Spleen (tissue), 7 donors: ENCODE measurements around the gene MLYCD.

Experiments
- CTCF ChIP-seq, 11 experiments: fragments of 200-600 bp in 7 of 11; fragments of 450-650 bp in 4 of 11; sonication (generic) in 4 of 11; IDR thresholded peaks in 8 of 11; conservative IDR thresholded peaks in 3 of 11; 1 replicate in 7 of 11; 2 replicates in 4 of 11; pipeline versions ENCODE4 v1.4.0 to v1.8.0; 2016 to 2021; ENCODE audit warnings: antibody characterized with exemption in 11 of 11, inconsistent platforms in 4 of 11, mild to moderate bottlenecking in 1 of 11
- POLR2A ChIP-seq, 3 donors: fragments of 450-650 bp; IDR thresholded peaks; one replicate each; pipeline ENCODE4 v1.5.1; 2017; ENCODE audit warnings: antibody characterized with exemption in 3 of 3, mild to moderate bottlenecking in 1 of 3
- donor health status: DM: no; HTN: no; CAD: no; lungs with moderate emphysema.
- donor health status: DM: no; HTN: no; CAD: no.
- donor health status: DM: no; HTN: no; CAD: no.

- TF ChIP-seq CTCF (IDR thresholded peaks at IDR 0.05 in 8 of 11, conservative IDR thresholded peaks at IDR 0.05 in 3 of 11) (peak in 1 of 11 experiments; percentile 10), POLR2A (IDR thresholded peaks at IDR 0.05) (no peak)
Observed at GRCh38 chr16:83887080-83887479, 11.8 kb upstream of the MLYCD start.
